Pancreas (tissue), 10 donors: ENCODE results near the gene PLEKHG5. TPM values are rescaled to one million over a fixed set of nuclear protein-coding genes. Genes with fewer than 3 reads are reported as not detected.
A peak's percentile ranks its signal among the peaks of the same experiment; 100 is the strongest.

Experiments used
- ATAC-seq, 4 donors: fragments of 200-7000 bp; cut with Tn5 transposase; one replicate each; pipeline versions ENCODE4 v1.8.0 to v1.9.1; 2020; ENCODE audit warnings: mild to moderate bottlenecking in 4 of 4, moderate library complexity in 4 of 4
- DNase-seq, 6 donors: peaks; one replicate each; pipeline ENCODE4 v3.0.0-alpha.2; 2020
- FAIRE-seq: peaks from 2 replicates; lab custom pipeline; 2012; peaks lifted over from hg19 to GRCh38; lab: Jason Lieb, UNC
- H3K27ac ChIP-seq, 4 donors: fragments of 200-600 bp; sonication (generic); 1 replicate in 3 of 4; 2 replicates in 1 of 4; pipeline versions ENCODE4 v1.5.0 to v1.8.0; 2020
- H3K27me3 ChIP-seq, 4 donors: fragments of 200-600 bp; one replicate each; pipeline ENCODE4 v1.8.0; 2021
- H3K36me3 ChIP-seq, 3 donors: fragments of 200-600 bp; sonication (generic) in 1 of 3; one replicate each; pipeline versions ENCODE4 v1.5.0 to v1.8.0; 2020 to 2021
- H3K4me1 ChIP-seq, 3 donors: fragments of 200-600 bp; one replicate each; pipeline ENCODE4 v1.8.0; 2021
- H3K4me3 ChIP-seq, 4 donors: fragments of 200-600 bp; sonication (generic) in 2 of 4; one replicate each; pipeline versions ENCODE4 v1.5.0 to v1.8.0; 2020 to 2021
- H3K9me3 ChIP-seq, 4 donors: fragments of 200-600 bp; one replicate each; pipeline ENCODE4 v1.8.0; 2021
- CTCF ChIP-seq, 4 donors: fragments of 200-600 bp; sonication (generic) in 3 of 4; IDR thresholded peaks; one replicate each; pipeline versions ENCODE4 v1.5.0 to v1.8.0; 2021; ENCODE audit warnings: antibody characterized with exemption in 4 of 4
- WGBS, 2 donors: extraction: QIAGEN DNeasy Blood & Tissue Kit; methylation state at CpG; one replicate each; pipeline ENCODE4 v1.1.7; 2013; 5-methylcytosine and 5-hydroxymethylcytosine counted together
- intact Hi-C, 3 donors: fragments of 100-400 bp; cut with DNase I; formaldehyde crosslinking; loops; one replicate each; pipeline versions ENCODE4 v1.11.1 to v1.14.2; 2022
- polyA plus RNA-seq, 2 donors: library from polyadenylated mRNA; stranded (reverse); fragments of 200-250 nt; gene quantifications; one replicate each; pipeline ENCODE4 v1.2.3, GENCODE V29; 2013
- total RNA-seq, 6 donors: library from RNA; stranded (reverse); fragmentation: NEBNext Ultra II Directional in 4 of 6; extraction: Animal tissue kit (Norgen Biotek cat#: 25700) in 4 of 6; gene quantifications; one replicate each; pipeline versions ENCODE4 v1.2.1 to v1.2.4, GENCODE V29; 2021 to 2023
- donor health status: healthy with polysubstance abuse.
- donor health status: DM: no; HTN: no; CAD: no; lungs with moderate emphysema.
- donor health status: DM: no; HTN: no; CAD: no.
- donor health status: control.
- donor health status: control.
- donor health status: Bipolar disorder and iron deficiency.
- donor health status: DM: yes; HTN: yes; CAD: no.
- donor health status: DM: no; HTN: no; CAD: no.
- donor health status: DM: no; HTN: no; CAD: no.
- donor health status: DM: yes; HTN: yes; CAD: no.

PLEKHG5 gene
- total and polyA plus RNA-seq, 8 donors: 1.5 to 7.3 (median 2.8) TPM

GRCh38 chr1:6509220-6509918, 17.9 kb upstream of the PLEKHG5 start:
- Histone ChIP-seq H3K4me3 (no peak overlapping the region), H3K36me3 (no peaks in the 10 kb centered on the region), H3K9me3 (no peaks in the 10 kb centered on the region), H3K4me1 (no peaks in the 10 kb centered on the region), H3K27me3 (no peaks in the 10 kb centered on the region), H3K27ac (no peak overlapping the region)
- ATAC-seq: peak in 1 of 4 donors; percentile 17
- no peak for TF ChIP-seq CTCF (IDR thresholded peaks at IDR 0.05)
- no peak for FAIRE-seq
- intact Hi-C loops: no loop called here
- peak in 1 of 6 donors; percentile 41 for DNase-seq
- 58 to 70% methylated on average over 20 of the region's 20 CpGs for WGBS, 2 donors

- no peaks in the 10 kb centered on the region for H3K27me3 ChIP-seq
- H3K27ac ChIP-seq: no peak overlapping the region
- WGBS, 2 donors: 83 to 91% methylated on average over 8 to 11 of the region's 11 CpGs
- no peak for FAIRE-seq
- no peaks in the 10 kb centered on the region for H3K9me3 ChIP-seq
- H3K4me1 ChIP-seq: no peaks in the 10 kb centered on the region
- DNase-seq: peak in 1 of 6 donors; percentile 51
- intact Hi-C loops: no loop called here
- H3K36me3 ChIP-seq: no peaks in the 10 kb centered on the region
- no peak for TF ChIP-seq CTCF (IDR thresholded peaks at IDR 0.05)
- H3K4me3 ChIP-seq: no peak overlapping the region
- no peak for ATAC-seq
Measured at GRCh38 chr1:6508816-6509189, 17.3 kb upstream of the PLEKHG5 start.

- intact Hi-C loops: no loop called here
- Histone ChIP-seq H3K27ac (no peak overlapping the region), H3K27me3 (no peaks in the 10 kb centered on the region), H3K4me3 (no peak overlapping the region), H3K36me3 (no peaks in the 10 kb centered on the region), H3K9me3 (no peaks in the 10 kb centered on the region), H3K4me1 (no peaks in the 10 kb centered on the region)
- TF ChIP-seq CTCF (IDR thresholded peaks at IDR 0.05): no peak
- FAIRE-seq (no peak), ATAC-seq (no peak), DNase-seq (no peak)
- 68 to 71% methylated on average over 18 of the region's 18 CpGs for WGBS, 2 donors
Measured at GRCh38 chr1:6508154-6508815, 16.8 kb upstream of the PLEKHG5 start.

GRCh38 chr1:6507461-6507911, 16.0 kb upstream of the PLEKHG5 start:
- H3K9me3 ChIP-seq: no peaks in the 10 kb centered on the region
- H3K36me3 ChIP-seq: no peaks in the 10 kb centered on the region
- no peaks in the 10 kb centered on the region for H3K27me3 ChIP-seq
- no peaks in the 10 kb centered on the region for H3K4me1 ChIP-seq
- no peak overlapping the region for H3K27ac ChIP-seq
- no peak overlapping the region for H3K4me3 ChIP-seq
- no peak for TF ChIP-seq CTCF (IDR thresholded peaks at IDR 0.05)
- intact Hi-C loops: no loop called here
- 63 to 75% methylated on average over 12 of the region's 12 CpGs for WGBS, 2 donors
- ATAC-seq (no peak), DNase-seq (peak in 1 of 6 donors; percentile 65), FAIRE-seq (no peak)

GRCh38 chr1:6507037-6507428, 15.6 kb upstream of the PLEKHG5 start:
- TF ChIP-seq CTCF (IDR thresholded peaks at IDR 0.05): no peak
- no peak for DNase-seq
- WGBS, 2 donors: 65 to 79% methylated on average over 7 of the region's 7 CpGs
- no peaks in the 10 kb centered on the region for H3K4me1 ChIP-seq
- H3K4me3 ChIP-seq: no peak overlapping the region
- no peaks in the 10 kb centered on the region for H3K36me3 ChIP-seq
- intact Hi-C loops: no loop called here
- no peak overlapping the region for H3K27ac ChIP-seq
- H3K9me3 ChIP-seq: no peaks in the 10 kb centered on the region
- ATAC-seq: peak in 1 of 4 donors; percentile 60
- H3K27me3 ChIP-seq: no peaks in the 10 kb centered on the region
- no peak for FAIRE-seq
